SU-DHL-6 (cell line): ENCODE results near the gene NAIF1.

Experiments used
- H2AFZ ChIP-seq: fragments of 200-600 bp; sonication (generic); 2 replicates; pipeline ENCODE4 v1.6.1; 2014; ENCODE audit warnings: low read depth, mild to moderate bottlenecking, moderate library complexity, mixed read lengths, antibody characterized with exemption, low read length; ENCODE audit not compliant: severe bottlenecking
- H3F3A ChIP-seq: fragments of 200-600 bp; shearing (Covaris generic); 2 replicates; pipeline ENCODE4 v1.6.0; 2016; ENCODE audit warnings: antibody characterized with exemption, mild to moderate bottlenecking; ENCODE audit not compliant: insufficient read depth
- H3K27ac ChIP-seq: fragments of 200-600 bp; sonication (generic); 2 replicates; pipeline ENCODE4 v1.5.1; 2016; ENCODE audit warnings: low read depth, mild to moderate bottlenecking, low read length, moderate library complexity, mixed read lengths
- H3K27me3 ChIP-seq: fragments of 200-600 bp; sonication (generic), shearing (Covaris generic); 2 replicates; pipeline ENCODE4 v1.6.0; 2014; ENCODE audit warnings: mild to moderate bottlenecking, low read length
- H3K36me3 ChIP-seq: fragments of 200-600 bp; sonication (generic); 2 replicates; pipeline ENCODE4 v1.6.1; 2014; ENCODE audit warnings: mild to moderate bottlenecking, low read length, mixed read lengths
- H3K4me2 ChIP-seq: fragments of 300-600, 200-600 bp; shearing (Covaris generic), sonication (generic); 2 replicates; pipeline ENCODE4 v1.6.0; 2014; ENCODE audit warnings: low read length, low read depth, mild to moderate bottlenecking; ENCODE audit not compliant: poor library complexity, severe bottlenecking
- H3K4me3 ChIP-seq: fragments of 200-600 bp; sonication (generic); 2 replicates; pipeline ENCODE4 v1.5.1; 2014; ENCODE audit warnings: antibody characterized with exemption, low read length, mild to moderate bottlenecking, mixed read lengths; ENCODE audit not compliant: insufficient read depth, poor library complexity, severe bottlenecking
- H3K79me2 ChIP-seq: fragments of 200-600 bp; sonication (generic); 2 replicates; pipeline ENCODE4 v1.6.1; 2014; ENCODE audit warnings: mild to moderate bottlenecking, low read length, moderate library complexity; ENCODE audit not compliant: insufficient read depth
- H3K9ac ChIP-seq: fragments of 200-600 bp; sonication (generic); 2 replicates; pipeline ENCODE4 v1.7.0; 2014; ENCODE audit warnings: mild to moderate bottlenecking, low read length
- H3K9me2 ChIP-seq: fragments of 200-600 bp; sonication (generic); replicated peaks from 2 replicates; pipeline ENCODE4 v1.6.1; 2014; ENCODE audit warnings: low read length; ENCODE audit not compliant: insufficient read depth
- H3K9me3 ChIP-seq: fragments of 200-600 bp; sonication (generic); 2 replicates; pipeline ENCODE4 v1.6.1; 2014; ENCODE audit warnings: low read length, mixed read lengths; ENCODE audit not compliant: insufficient read depth
- H4K20me1 ChIP-seq: fragments of 200-600 bp; sonication (generic); 2 replicates; pipeline ENCODE4 v1.6.1; 2014; ENCODE audit warnings: low read depth, mild to moderate bottlenecking, antibody characterized with exemption, low read length, moderate library complexity, mixed read lengths
- EZH2phosphoT487 ChIP-seq: fragments of 200-600 bp; sonication (generic), shearing (Covaris generic); conservative IDR thresholded peaks from 2 replicates; pipeline ENCODE4 v1.6.1; 2018; ENCODE audit warnings: mild to moderate bottlenecking, antibody characterized with exemption, low read length, moderate library complexity, mixed read lengths
- TF ChIP-seq, protein P1 (sequence below): fragments of 200-600 bp; sonication (generic); IDR thresholded peaks from one replicate; pipeline ENCODE4 v1.5.1; 2017; ENCODE audit warnings: antibody characterized with exemption, mild to moderate bottlenecking, low read length, moderate library complexity; ENCODE audit not compliant: insufficient read depth, poor library complexity, severe bottlenecking

The NAIF1 gene

GRCh38 chr9:128061275-128061960 lies 5.7 kb downstream of the NAIF1 start:
- H2AFZ ChIP-seq = no peak overlapping the region
- 0 out of 2 replicates have a peak, but pooled peaks cover 3% of the 10 kb centered on the region for H3F3A ChIP-seq
- H3K79me2 ChIP-seq = peaks cover 11% of the 10 kb centered on the region
- H3K9me2 ChIP-seq = no peaks in the 10 kb centered on the region
- no peak overlapping the region for H3K4me2 ChIP-seq
- H3K27ac ChIP-seq = no peak overlapping the region
- no peak overlapping the region for H3K4me3 ChIP-seq
- no peaks in the 10 kb centered on the region for H3K9me3 ChIP-seq
- H3K9ac ChIP-seq = no peak overlapping the region
- H4K20me1 ChIP-seq = no peaks in the 10 kb centered on the region
- no peaks in the 10 kb centered on the region for H3K36me3 ChIP-seq
- no peak for TF ChIP-seq EZH2phosphoT487
- TF ChIP-seq, protein P1, sequence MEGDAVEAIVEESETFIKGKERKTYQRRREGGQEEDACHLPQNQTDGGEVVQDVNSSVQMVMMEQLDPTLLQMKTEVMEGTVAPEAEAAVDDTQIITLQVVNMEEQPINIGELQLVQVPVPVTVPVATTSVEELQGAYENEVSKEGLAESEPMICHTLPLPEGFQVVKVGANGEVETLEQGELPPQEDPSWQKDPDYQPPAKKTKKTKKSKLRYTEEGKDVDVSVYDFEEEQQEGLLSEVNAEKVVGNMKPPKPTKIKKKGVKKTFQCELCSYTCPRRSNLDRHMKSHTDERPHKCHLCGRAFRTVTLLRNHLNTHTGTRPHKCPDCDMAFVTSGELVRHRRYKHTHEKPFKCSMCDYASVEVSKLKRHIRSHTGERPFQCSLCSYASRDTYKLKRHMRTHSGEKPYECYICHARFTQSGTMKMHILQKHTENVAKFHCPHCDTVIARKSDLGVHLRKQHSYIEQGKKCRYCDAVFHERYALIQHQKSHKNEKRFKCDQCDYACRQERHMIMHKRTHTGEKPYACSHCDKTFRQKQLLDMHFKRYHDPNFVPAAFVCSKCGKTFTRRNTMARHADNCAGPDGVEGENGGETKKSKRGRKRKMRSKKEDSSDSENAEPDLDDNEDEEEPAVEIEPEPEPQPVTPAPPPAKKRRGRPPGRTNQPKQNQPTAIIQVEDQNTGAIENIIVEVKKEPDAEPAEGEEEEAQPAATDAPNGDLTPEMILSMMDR = no peak
- no peaks in the 10 kb centered on the region for H3K27me3 ChIP-seq

DNA sequence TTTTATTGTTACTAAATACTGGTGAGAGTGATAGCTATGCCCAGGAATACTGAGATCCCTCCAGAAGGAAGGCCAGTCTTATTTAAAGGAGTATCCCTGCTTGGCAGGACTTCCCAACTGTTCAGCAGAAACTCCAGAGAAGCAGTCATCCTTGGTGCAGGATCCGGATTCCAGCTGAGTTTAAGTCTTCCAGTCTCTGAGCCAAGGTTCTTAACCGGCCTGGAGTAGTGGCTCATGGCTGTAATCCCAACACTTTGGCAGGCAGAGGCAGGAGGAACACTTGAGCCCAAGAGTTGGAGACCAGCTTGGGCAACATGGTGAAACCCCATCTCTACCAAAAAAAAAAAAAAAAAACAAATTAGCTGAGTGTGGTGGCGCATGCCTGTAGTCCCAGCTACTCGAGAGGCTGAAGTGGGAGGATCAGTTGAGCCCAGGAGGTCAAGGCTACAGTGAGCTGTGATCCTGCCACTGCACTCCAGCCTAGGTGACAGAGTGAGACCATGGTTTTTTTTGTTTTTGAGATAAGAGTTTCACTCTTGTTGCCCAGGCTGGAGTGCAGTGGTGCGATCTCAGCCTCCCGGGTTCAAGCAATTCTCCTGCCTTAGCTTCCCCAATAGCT lies 7.6 kb downstream of the NAIF1 start:
- Histone ChIP-seq H3K9me2 (no peaks in the 10 kb centered on the region), H2AFZ (no peak overlapping the region), H3K27ac (no peak overlapping the region), H3K9me3 (no peaks in the 10 kb centered on the region), H4K20me1 (no peaks in the 10 kb centered on the region), H3K4me3 (no peak overlapping the region), H3K36me3 (no peaks in the 10 kb centered on the region), H3K27me3 (no peaks in the 10 kb centered on the region), H3K79me2 (no peaks in the 10 kb centered on the region), H3F3A (0 out of 2 replicates have a peak, but pooled peaks cover 3% of the 10 kb centered on the region), H3K9ac (no peak overlapping the region), H3K4me2 (no peak overlapping the region)
- no peak for TF ChIP-seq EZH2phosphoT487
- TF ChIP-seq, protein P1 = no peak

DNA sequence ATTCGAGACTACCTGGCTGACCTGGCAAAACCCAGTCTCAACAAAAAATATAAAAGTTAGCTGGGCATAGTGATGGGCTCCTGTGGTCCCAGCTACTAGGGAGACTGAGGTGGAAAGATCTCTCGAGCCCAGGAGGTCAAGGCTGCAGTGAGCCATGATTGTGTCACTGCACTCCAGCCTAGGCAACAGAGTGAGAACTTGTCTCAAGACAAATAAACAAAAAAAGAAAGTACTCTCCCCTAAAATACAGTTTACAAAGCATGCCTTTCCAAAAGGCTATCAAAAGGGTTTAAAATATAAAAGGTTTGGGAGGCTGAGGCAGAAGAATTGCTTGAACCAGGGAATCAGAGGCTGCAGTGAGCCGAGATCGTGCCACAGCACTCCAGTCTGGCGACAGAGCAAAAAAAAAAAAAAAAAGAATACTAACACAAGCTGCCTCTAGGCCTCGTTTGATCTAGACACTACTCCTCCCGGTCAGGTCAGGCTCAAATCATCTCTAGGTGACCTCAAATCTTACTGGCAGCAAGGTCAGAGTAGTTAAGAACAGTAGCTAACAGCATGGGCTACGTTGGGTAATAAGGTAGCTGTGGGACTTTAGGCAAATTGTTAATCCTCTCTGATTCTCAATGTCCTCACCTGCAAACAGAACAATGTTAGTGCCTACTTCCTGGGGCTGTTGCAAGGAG lies 9.3 kb downstream of the NAIF1 start:
- no peak overlapping the region for H2AFZ ChIP-seq
- H3K4me2 ChIP-seq = no peak overlapping the region
- no peak for TF ChIP-seq EZH2phosphoT487
- TF ChIP-seq, protein P1 = no peak
- no peaks in the 10 kb centered on the region for H3K27me3 ChIP-seq
- H3K9ac ChIP-seq = no peak overlapping the region
- H3K9me2 ChIP-seq = no peaks in the 10 kb centered on the region
- no peaks in the 10 kb centered on the region for H3K79me2 ChIP-seq
- 0 out of 2 replicates have a peak, but pooled peaks cover 3% of the 10 kb centered on the region for H3F3A ChIP-seq
- H3K36me3 ChIP-seq = no peaks in the 10 kb centered on the region
- no peak overlapping the region for H3K4me3 ChIP-seq
- H3K9me3 ChIP-seq = no peaks in the 10 kb centered on the region
- no peak overlapping the region for H3K27ac ChIP-seq
- H4K20me1 ChIP-seq = no peaks in the 10 kb centered on the region
